Upper lobe of left lung (tissue), 6 donors: Measurements from ENCODE around the gene GPATCH8. TPM values are rescaled to one million over a fixed set of nuclear protein-coding genes. Genes with fewer than 3 reads are reported as not detected.
A peak's percentile ranks its signal among the peaks of the same experiment; 100 is the strongest.

Experiments used
- ATAC-seq, 2 donors: fragments of 200-7000 bp; cut with Tn5 transposase; one replicate each; pipeline ENCODE4 v1.9.1; 2022; ENCODE audit warnings: mild to moderate bottlenecking in 2 of 2, moderate library complexity in 2 of 2; ENCODE audit not compliant: low FRiP score in 2 of 2
- DNase-seq, 2 donors: peaks; one replicate each; pipeline ENCODE4 v3.0.0-alpha.2; 2019 to 2020
- H3K27ac ChIP-seq, 4 donors: fragments of 200-600 bp; sonication (generic); one replicate each; pipeline ENCODE4 v1.5.1; 2016 to 2019
- H3K27me3 ChIP-seq, 4 donors: fragments of 200-600 bp; sonication (generic); one replicate each; pipeline ENCODE4 v1.5.1; 2017 to 2019
- H3K36me3 ChIP-seq, 4 donors: fragments of 200-600 bp; sonication (generic); one replicate each; pipeline ENCODE4 v1.5.1; 2016 to 2019
- H3K4me1 ChIP-seq, 4 donors: fragments of 200-600 bp; sonication (generic); one replicate each; pipeline ENCODE4 v1.5.1; 2018 to 2019
- H3K4me3 ChIP-seq, 4 donors: fragments of 200-600 bp; sonication (generic); one replicate each; pipeline ENCODE4 v1.5.1; 2017 to 2019; ENCODE audit warnings: mild to moderate bottlenecking in 2 of 4, moderate library complexity in 1 of 4
- H3K9me3 ChIP-seq, 4 donors: fragments of 200-600 bp; sonication (generic); one replicate each; pipeline ENCODE4 v1.5.1; 2018 to 2019
- CTCF ChIP-seq, 6 experiments: fragments of 450-650 bp in 4 of 6; fragments of 200-600 bp in 2 of 6; sonication (generic) in 2 of 6; IDR thresholded peaks; one replicate each; pipeline ENCODE4 v1.5.1; 2016 to 2019; ENCODE audit warnings: antibody characterized with exemption in 6 of 6
- EP300 ChIP-seq, 4 donors: sonication (generic); formaldehyde crosslinking; IDR thresholded peaks; one replicate each; pipeline ENCODE4 v1.5.1; 2017; ENCODE audit warnings: antibody characterized with exemption in 4 of 4, control low read depth in 2 of 4
- POLR2A ChIP-seq, 4 donors: fragments of 450-650 bp; IDR thresholded peaks; one replicate each; pipeline ENCODE4 v1.5.1; 2016 to 2017; ENCODE audit warnings: antibody characterized with exemption in 4 of 4, mild to moderate bottlenecking in 2 of 4
- POLR2AphosphoS5 ChIP-seq, 2 donors: sonication (generic); formaldehyde crosslinking; IDR thresholded peaks; one replicate each; pipeline ENCODE4 v1.5.1; 2017; ENCODE audit warnings: antibody characterized with exemption in 2 of 2
- WGBS, 2 donors: methylation state at CpG; one replicate each; pipeline ENCODE4 v1.1.5; 2017 to 2018; 5-methylcytosine and 5-hydroxymethylcytosine counted together
- total RNA-seq, 6 donors: library from RNA; depleted of rRNA in 4 of 6; stranded (reverse); fragments of >200 nt in 4 of 6; gene quantifications; one replicate each; pipeline versions ENCODE4 v1.1.0 to v1.2.1, GENCODE V29; 2016 to 2021
- donor health status: DM: no; HTN: no; CAD: no; lungs with moderate emphysema.
- donor health status: DM: no; HTN: yes; CAD: no; lungs with severe emphysema.

Gene GPATCH8
- total RNA-seq, 6 donors from 2014 or later: 27.2 to 74.5 (median 44.1) TPM

- no peak for TF ChIP-seq POLR2A (IDR thresholded peaks at IDR 0.05)
- Histone ChIP-seq H3K27ac (peak overlapping the region; percentile 1 to 55 (median 22)), H3K9me3 (no peaks in the 10 kb centered on the region), H3K4me1 (peaks cover 12 to 32% (median 15%) of the 10 kb centered on the region in 4 donors), H3K36me3 (peaks cover 0 to 20% (median 9%) of the 10 kb centered on the region in 4 donors), H3K4me3 (no peak overlapping the region), H3K27me3 (no peaks in the 10 kb centered on the region)
- WGBS, 2 donors: 34 to 50% methylated on average over 3 of the region's 3 CpGs
- ATAC-seq (no peak), DNase-seq (no peak)
Observed at GRCh38 chr17:44439168-44439567, 64.0 kb downstream of the GPATCH8 start.

GRCh38 chr17:44438636-44439035 is 64.6 kb downstream of the GPATCH8 start:
- DNase-seq (peak in 1 of 2 donors; percentile 51), ATAC-seq (peak in 1 of 2 donors; percentile 30)
- peaks cover 0 to 25% (median 15%) of the 10 kb centered on the region in 4 donors for H3K36me3 ChIP-seq
- H3K4me3 ChIP-seq: no peak overlapping the region
- no peaks in the 10 kb centered on the region for H3K9me3 ChIP-seq
- H3K4me1 ChIP-seq: peaks cover 12 to 32% (median 15%) of the 10 kb centered on the region in 4 donors
- peak in 2 of 4 donors; percentile 56 to 64 for TF ChIP-seq EP300 (IDR thresholded peaks at IDR 0.05)
- no peak for TF ChIP-seq POLR2A (IDR thresholded peaks at IDR 0.05)
- peak in 1 of 2 donors; percentile 51 for TF ChIP-seq POLR2AphosphoS5 (IDR thresholded peaks at IDR 0.05)
- TF ChIP-seq CTCF (IDR thresholded peaks at IDR 0.05): no peak
- H3K27me3 ChIP-seq: no peaks in the 10 kb centered on the region
- 41 to 47% methylated on average over 2 of the region's 2 CpGs for WGBS, 2 donors
- H3K27ac ChIP-seq: peak overlapping the region in 3 of 4 donors; percentile 1 to 50 (median 23)

GRCh38 chr17:44436336-44436735 is 66.9 kb downstream of the GPATCH8 start:
- Histone ChIP-seq H3K36me3 (peaks cover 0 to 47% (median 28%) of the 10 kb centered on the region in 4 donors), H3K27ac (no peak overlapping the region), H3K9me3 (no peaks in the 10 kb centered on the region), H3K4me1 (peaks cover 12 to 32% (median 15%) of the 10 kb centered on the region in 4 donors), H3K27me3 (no peaks in the 10 kb centered on the region), H3K4me3 (no peak overlapping the region)
- ATAC-seq: no peak
- WGBS, 2 donors: 84 to 85% methylated on average over 2 of the region's 2 CpGs
- DNase-seq: no peak
- TF ChIP-seq POLR2AphosphoS5 (IDR thresholded peaks at IDR 0.05) (no peak), EP300 (IDR thresholded peaks at IDR 0.05) (no peak), CTCF (IDR thresholded peaks at IDR 0.05) (no peak), POLR2A (IDR thresholded peaks at IDR 0.05) (no peak)

GRCh38 chr17:44432254-44433157 is 70.7 kb downstream of the GPATCH8 start:
- ATAC-seq: no peak
- TF ChIP-seq CTCF (IDR thresholded peaks at IDR 0.05) (no peak), POLR2A (IDR thresholded peaks at IDR 0.05) (no peak), EP300 (IDR thresholded peaks at IDR 0.05) (no peak), POLR2AphosphoS5 (IDR thresholded peaks at IDR 0.05) (no peak)
- H3K4me1 ChIP-seq: no peaks in the 10 kb centered on the region
- no peak overlapping the region for H3K27ac ChIP-seq
- peaks cover 0 to 68% (median 34%) of the 10 kb centered on the region in 4 donors for H3K36me3 ChIP-seq
- H3K4me3 ChIP-seq: no peak overlapping the region
- H3K27me3 ChIP-seq: no peaks in the 10 kb centered on the region
- H3K9me3 ChIP-seq: no peaks in the 10 kb centered on the region
- DNase-seq: no peak
- 92 to 94% methylated on average over 9 of the region's 9 CpGs for WGBS, 2 donors

- H3K9me3 ChIP-seq: no peaks in the 10 kb centered on the region
- DNase-seq: no peak
- no peak for ATAC-seq
Observed at GRCh38 chr17:44424828-44425461, 78.3 kb downstream of the GPATCH8 start.

More at GRCh38 chr17:44424828-44425461, 78.3 kb downstream of the GPATCH8 start:
- Histone ChIP-seq H3K4me3 (no peak overlapping the region), H3K36me3 (peaks cover 6 to 66% (median 30%) of the 10 kb centered on the region in 4 donors), H3K27ac (no peak overlapping the region), H3K27me3 (no peaks in the 10 kb centered on the region), H3K4me1 (no peaks in the 10 kb centered on the region)
- WGBS, 2 donors: 89 to 91% methylated on average over 3 of the region's 3 CpGs
- TF ChIP-seq EP300 (IDR thresholded peaks at IDR 0.05): no peak
- no peak for TF ChIP-seq POLR2A (IDR thresholded peaks at IDR 0.05)
